SK-N-SH treated with all-trans-retinoic acid at 6 μM for 48 hours (cell line): ENCODE measurements around the gene GANC.

Experiments
- ATAC-seq: fragments of 200-7000 bp; cut with Tn5 transposase; 3 replicates; pipeline ENCODE4 v1.9.1; 2020; ENCODE audit warnings: mild to moderate bottlenecking, moderate library complexity
- ARNTL ChIP-seq: fragments of 450-650 bp; formaldehyde crosslinking; IDR thresholded peaks from 2 replicates; pipeline ENCODE4 v1.5.0; 2020; ENCODE audit warnings: low read depth, mild to moderate bottlenecking, moderate library complexity, borderline replicate concordance
- BACH2 ChIP-seq: fragments of 250-450 bp; sonication (Bioruptor Pico); IDR thresholded peaks from 2 replicates; pipeline ENCODE4 v1.9.0; 2021; ENCODE audit warnings: mild to moderate bottlenecking, borderline replicate concordance
- CSDC2 ChIP-seq: fragments of 250-450 bp; sonication (Bioruptor Pico); IDR thresholded peaks from 2 replicates; pipeline ENCODE4 v1.5.0; 2020; ENCODE audit warnings: mild to moderate bottlenecking, moderate library complexity
- ESRRG ChIP-seq: fragments of 250-450 bp; sonication (Bioruptor Pico); IDR thresholded peaks from 2 replicates; pipeline ENCODE4 v1.6.1; 2021; ENCODE audit warnings: mild to moderate bottlenecking
- GLIS3 ChIP-seq: fragments of 250-450 bp; sonication (Bioruptor Pico); IDR thresholded peaks from 2 replicates; pipeline ENCODE4 v1.5.0; 2020; ENCODE audit warnings: mild to moderate bottlenecking, moderate library complexity
- ISL1 ChIP-seq: fragments of 250-450 bp; sonication (Bioruptor Pico); IDR thresholded peaks from 2 replicates; pipeline ENCODE4 v2.1.2; 2022; ENCODE audit warnings: mild to moderate bottlenecking, moderate library complexity
- OSR1 ChIP-seq: fragments of 250-450 bp; sonication (Bioruptor Pico); IDR thresholded peaks from 2 replicates; pipeline ENCODE4 v1.8.0; 2022; ENCODE audit warnings: moderate library complexity, mild to moderate bottlenecking, inconsistent platforms
- PPARA ChIP-seq: fragments of 250-450 bp; sonication (Bioruptor Pico); IDR thresholded peaks from 2 replicates; pipeline ENCODE4 v1.5.0; 2020; ENCODE audit warnings: mild to moderate bottlenecking, borderline replicate concordance
- RARB ChIP-seq: fragments of 250-450 bp; sonication (Bioruptor Pico); IDR thresholded peaks from 2 replicates; pipeline ENCODE4 v1.8.0; 2021; ENCODE audit warnings: mild to moderate bottlenecking, moderate library complexity
- SNAI2 ChIP-seq: fragments of 250-450 bp; sonication (Bioruptor Pico); IDR thresholded peaks from 2 replicates; pipeline ENCODE4 v1.5.0; 2020; ENCODE audit warnings: mild to moderate bottlenecking, moderate library complexity
- TCF4 ChIP-seq: fragments of 250-450 bp; sonication (Bioruptor Pico); IDR thresholded peaks from 2 replicates; pipeline ENCODE4 v1.8.0; 2021; ENCODE audit warnings: mild to moderate bottlenecking, moderate library complexity, borderline replicate concordance
- ZC3H10 ChIP-seq: fragments of 250-450 bp; sonication (Bioruptor Pico); IDR thresholded peaks from 2 replicates; pipeline ENCODE4 v1.5.1; 2021; ENCODE audit warnings: mild to moderate bottlenecking, moderate library complexity
- ZFP3 ChIP-seq: fragments of 250-450 bp; sonication (Bioruptor Pico); IDR thresholded peaks from 2 replicates; pipeline ENCODE4 v1.5.0; 2020; ENCODE audit warnings: mild to moderate bottlenecking, moderate library complexity
- ZFP30 ChIP-seq: fragments of 450-650 bp; formaldehyde crosslinking; IDR thresholded peaks from 2 replicates; pipeline ENCODE4 v1.5.0; 2022; ENCODE audit warnings: mild to moderate bottlenecking, moderate library complexity
- ZNF565 ChIP-seq: fragments of 450-650 bp; formaldehyde crosslinking; conservative IDR thresholded peaks from 2 replicates; pipeline ENCODE4 v1.5.0; 2020; ENCODE audit warnings: low read depth, mild to moderate bottlenecking, moderate library complexity
- ZNF70 ChIP-seq: fragments of 450-650 bp; formaldehyde crosslinking; IDR thresholded peaks from 2 replicates; pipeline ENCODE4 v1.5.0; 2020; ENCODE audit warnings: mild to moderate bottlenecking, moderate library complexity
- ZNF8 ChIP-seq: fragments of 450-650 bp; formaldehyde crosslinking; IDR thresholded peaks from 2 replicates; pipeline ENCODE4 v1.5.0; 2020; ENCODE audit warnings: mild to moderate bottlenecking, moderate library complexity
- TF ChIP-seq, protein P1 (sequence below): fragments of 250-450 bp; sonication (Bioruptor Pico); IDR thresholded peaks from 2 replicates; pipeline ENCODE4 v1.8.0; 2021; ENCODE audit warnings: low read depth, mild to moderate bottlenecking, moderate library complexity, borderline replicate concordance
- TF ChIP-seq, protein P2 (sequence below): fragments of 250-450 bp; sonication (Bioruptor Pico); IDR thresholded peaks from 2 replicates; pipeline ENCODE4 v1.5.1; 2020; ENCODE audit warnings: low read depth, mild to moderate bottlenecking, moderate library complexity
- TF ChIP-seq, protein P3 (sequence below): fragments of 250-450 bp; sonication (Bioruptor Pico); IDR thresholded peaks from 2 replicates; pipeline ENCODE4 v1.8.0; 2020; ENCODE audit warnings: mild to moderate bottlenecking, moderate library complexity, borderline replicate concordance
- TF ChIP-seq, protein P4 (sequence below): fragments of 250-450 bp; sonication (Bioruptor Pico); IDR thresholded peaks from 2 replicates; pipeline ENCODE4 v1.5.1; 2021; ENCODE audit warnings: mild to moderate bottlenecking, moderate library complexity

The GANC gene

DNA sequence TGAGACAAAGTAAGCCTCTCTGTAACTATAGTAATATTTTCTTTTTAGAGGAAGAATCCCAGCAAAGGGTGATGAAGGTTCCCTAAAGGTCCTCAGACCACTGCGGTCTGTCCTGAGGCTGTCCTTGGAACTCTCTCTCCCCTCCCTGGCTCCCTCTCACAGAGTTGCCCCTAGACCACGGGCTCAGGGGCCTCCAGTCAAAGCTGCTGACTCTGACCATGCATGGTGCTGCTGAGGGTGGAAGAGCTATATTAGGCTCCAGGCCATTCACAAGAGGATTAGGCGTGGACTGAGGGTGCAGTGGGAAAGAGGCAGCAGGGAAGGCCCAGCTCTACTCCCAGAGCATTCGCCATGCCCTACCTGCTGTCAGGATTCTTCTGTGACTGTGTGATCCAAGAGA, 100.9 kb downstream of the GANC start:
- ATAC-seq = no peak
- TF ChIP-seq, protein P1, sequence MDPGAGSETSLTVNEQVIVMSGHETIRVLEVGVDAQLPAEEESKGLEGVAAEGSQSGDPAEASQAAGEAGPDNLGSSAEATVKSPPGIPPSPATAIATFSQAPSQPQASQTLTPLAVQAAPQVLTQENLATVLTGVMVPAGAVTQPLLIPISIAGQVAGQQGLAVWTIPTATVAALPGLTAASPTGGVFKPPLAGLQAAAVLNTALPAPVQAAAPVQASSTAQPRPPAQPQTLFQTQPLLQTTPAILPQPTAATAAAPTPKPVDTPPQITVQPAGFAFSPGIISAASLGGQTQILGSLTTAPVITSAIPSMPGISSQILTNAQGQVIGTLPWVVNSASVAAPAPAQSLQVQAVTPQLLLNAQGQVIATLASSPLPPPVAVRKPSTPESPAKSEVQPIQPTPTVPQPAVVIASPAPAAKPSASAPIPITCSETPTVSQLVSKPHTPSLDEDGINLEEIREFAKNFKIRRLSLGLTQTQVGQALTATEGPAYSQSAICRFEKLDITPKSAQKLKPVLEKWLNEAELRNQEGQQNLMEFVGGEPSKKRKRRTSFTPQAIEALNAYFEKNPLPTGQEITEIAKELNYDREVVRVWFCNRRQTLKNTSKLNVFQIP (CRISPR knock-in tag) = no peak
- TF ChIP-seq BACH2 (CRISPR knock-in tag) = no peak
- TF ChIP-seq RARB (CRISPR knock-in tag) = no peak
- TF ChIP-seq ARNTL (CRISPR knock-in tag) = no peak
- TF ChIP-seq OSR1 (CRISPR knock-in tag) = no peak
- TF ChIP-seq ZNF565 (CRISPR knock-in tag) = no peak
- TF ChIP-seq, all 23 proteins: peak for 0

DNA sequence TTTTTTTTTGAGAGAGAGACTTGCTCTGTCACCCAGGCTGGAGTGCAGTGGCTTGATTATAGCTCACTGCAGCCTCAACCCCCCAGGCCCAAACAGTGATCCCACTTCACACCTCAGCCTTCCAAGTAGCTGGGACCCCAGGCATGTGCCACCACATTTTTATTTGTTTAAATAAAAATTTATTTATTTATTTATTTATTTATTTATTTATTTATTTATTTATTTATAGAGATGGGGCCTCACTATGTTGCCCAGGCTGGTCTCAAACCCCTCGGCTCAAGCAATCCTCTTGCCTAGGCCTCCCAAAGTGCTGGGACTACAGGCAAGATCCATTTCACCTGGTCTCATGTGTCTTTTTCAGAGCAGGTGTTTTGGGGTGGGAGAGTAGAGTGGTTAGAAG, 101.8 kb downstream of the GANC start:
- no peak for TF ChIP-seq PPARA
- TF ChIP-seq ARNTL (CRISPR knock-in tag) = no peak
- no peak for TF ChIP-seq BACH2 (CRISPR knock-in tag)
- TF ChIP-seq ZNF70 (CRISPR knock-in tag) = no peak
- TF ChIP-seq, protein P2, sequence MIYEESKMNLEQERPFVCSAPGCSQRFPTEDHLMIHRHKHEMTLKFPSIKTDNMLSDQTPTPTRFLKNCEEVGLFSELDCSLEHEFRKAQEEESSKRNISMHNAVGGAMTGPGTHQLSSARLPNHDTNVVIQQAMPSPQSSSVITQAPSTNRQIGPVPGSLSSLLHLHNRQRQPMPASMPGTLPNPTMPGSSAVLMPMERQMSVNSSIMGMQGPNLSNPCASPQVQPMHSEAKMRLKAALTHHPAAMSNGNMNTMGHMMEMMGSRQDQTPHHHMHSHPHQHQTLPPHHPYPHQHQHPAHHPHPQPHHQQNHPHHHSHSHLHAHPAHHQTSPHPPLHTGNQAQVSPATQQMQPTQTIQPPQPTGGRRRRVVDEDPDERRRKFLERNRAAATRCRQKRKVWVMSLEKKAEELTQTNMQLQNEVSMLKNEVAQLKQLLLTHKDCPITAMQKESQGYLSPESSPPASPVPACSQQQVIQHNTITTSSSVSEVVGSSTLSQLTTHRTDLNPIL (CRISPR knock-in tag) = no peak
- TF ChIP-seq ESRRG (CRISPR knock-in tag) = no peak
- no peak for TF ChIP-seq SNAI2 (CRISPR knock-in tag)
- no peak for TF ChIP-seq TCF4 (CRISPR knock-in tag)
- TF ChIP-seq ZNF565 (CRISPR knock-in tag) = no peak
- TF ChIP-seq ZC3H10 (CRISPR knock-in tag) = no peak
- TF ChIP-seq OSR1 (CRISPR knock-in tag) = no peak
- no peak for TF ChIP-seq ZFP3 (CRISPR knock-in tag)
- no peak for TF ChIP-seq ZNF8 (CRISPR knock-in tag)
- TF ChIP-seq, all 23 proteins: peak for 0
- ATAC-seq = no peak

DNA sequence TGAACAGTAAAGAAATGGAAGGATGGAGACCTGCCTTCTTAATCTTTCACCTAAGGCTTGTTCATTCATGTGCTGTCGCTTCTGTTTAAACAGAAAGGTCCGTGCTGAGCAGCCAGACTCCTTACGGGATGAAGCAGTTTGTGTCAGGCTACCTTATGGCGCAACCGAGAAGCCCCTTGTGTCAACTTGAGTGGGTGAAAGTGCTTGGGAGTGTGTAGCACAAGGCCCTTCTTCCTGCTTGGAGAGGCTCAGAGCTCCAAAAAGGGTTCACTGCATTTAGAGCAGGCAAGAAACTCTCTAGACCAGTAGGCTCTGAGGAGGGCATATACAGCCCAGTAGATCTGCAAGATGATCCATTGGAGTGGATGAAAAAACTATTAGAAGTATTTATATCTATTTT, 102.3 kb downstream of the GANC start:
- no peak for ATAC-seq
- TF ChIP-seq, protein P3, sequence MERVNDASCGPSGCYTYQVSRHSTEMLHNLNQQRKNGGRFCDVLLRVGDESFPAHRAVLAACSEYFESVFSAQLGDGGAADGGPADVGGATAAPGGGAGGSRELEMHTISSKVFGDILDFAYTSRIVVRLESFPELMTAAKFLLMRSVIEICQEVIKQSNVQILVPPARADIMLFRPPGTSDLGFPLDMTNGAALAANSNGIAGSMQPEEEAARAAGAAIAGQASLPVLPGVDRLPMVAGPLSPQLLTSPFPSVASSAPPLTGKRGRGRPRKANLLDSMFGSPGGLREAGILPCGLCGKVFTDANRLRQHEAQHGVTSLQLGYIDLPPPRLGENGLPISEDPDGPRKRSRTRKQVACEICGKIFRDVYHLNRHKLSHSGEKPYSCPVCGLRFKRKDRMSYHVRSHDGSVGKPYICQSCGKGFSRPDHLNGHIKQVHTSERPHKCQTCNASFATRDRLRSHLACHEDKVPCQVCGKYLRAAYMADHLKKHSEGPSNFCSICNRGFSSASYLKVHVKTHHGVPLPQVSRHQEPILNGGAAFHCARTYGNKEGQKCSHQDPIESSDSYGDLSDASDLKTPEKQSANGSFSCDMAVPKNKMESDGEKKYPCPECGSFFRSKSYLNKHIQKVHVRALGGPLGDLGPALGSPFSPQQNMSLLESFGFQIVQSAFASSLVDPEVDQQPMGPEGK = no peak
- TF ChIP-seq ISL1 (CRISPR knock-in tag) = no peak
- no peak for TF ChIP-seq RARB (CRISPR knock-in tag)
- TF ChIP-seq ZNF70 (CRISPR knock-in tag) = no peak
- TF ChIP-seq BACH2 (CRISPR knock-in tag) = no peak
- no peak for TF ChIP-seq ESRRG (CRISPR knock-in tag)
- no peak for TF ChIP-seq PPARA
- TF ChIP-seq CSDC2 (CRISPR knock-in tag) = no peak
- TF ChIP-seq OSR1 (CRISPR knock-in tag) = no peak
- no peak for TF ChIP-seq ZFP30 (CRISPR knock-in tag)
- TF ChIP-seq, protein P1 (CRISPR knock-in tag) = no peak

DNA sequence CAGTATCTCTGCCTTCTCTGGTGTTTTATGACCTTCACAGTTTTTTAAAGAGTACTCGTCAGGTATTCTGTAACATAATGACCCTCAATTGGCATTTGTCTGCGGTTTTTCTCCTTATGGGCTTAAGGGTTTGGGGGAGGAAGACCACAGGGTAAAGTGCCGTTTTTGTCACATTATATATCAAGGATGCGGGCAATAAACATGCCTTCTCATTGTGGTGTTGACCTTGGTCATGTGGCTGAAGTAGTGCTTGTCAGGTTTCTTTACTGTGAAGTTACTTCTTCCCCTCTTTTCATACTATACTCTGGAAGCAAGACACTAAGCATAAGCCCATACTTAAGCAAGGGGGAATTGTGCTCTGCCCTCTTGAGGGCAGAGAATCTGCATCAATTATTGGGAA, 102.9 kb downstream of the GANC start:
- TF ChIP-seq ZFP3 (CRISPR knock-in tag) = no peak
- no peak for TF ChIP-seq ZFP30 (CRISPR knock-in tag)
- TF ChIP-seq, protein P1 (CRISPR knock-in tag) = no peak
- TF ChIP-seq, protein P4, sequence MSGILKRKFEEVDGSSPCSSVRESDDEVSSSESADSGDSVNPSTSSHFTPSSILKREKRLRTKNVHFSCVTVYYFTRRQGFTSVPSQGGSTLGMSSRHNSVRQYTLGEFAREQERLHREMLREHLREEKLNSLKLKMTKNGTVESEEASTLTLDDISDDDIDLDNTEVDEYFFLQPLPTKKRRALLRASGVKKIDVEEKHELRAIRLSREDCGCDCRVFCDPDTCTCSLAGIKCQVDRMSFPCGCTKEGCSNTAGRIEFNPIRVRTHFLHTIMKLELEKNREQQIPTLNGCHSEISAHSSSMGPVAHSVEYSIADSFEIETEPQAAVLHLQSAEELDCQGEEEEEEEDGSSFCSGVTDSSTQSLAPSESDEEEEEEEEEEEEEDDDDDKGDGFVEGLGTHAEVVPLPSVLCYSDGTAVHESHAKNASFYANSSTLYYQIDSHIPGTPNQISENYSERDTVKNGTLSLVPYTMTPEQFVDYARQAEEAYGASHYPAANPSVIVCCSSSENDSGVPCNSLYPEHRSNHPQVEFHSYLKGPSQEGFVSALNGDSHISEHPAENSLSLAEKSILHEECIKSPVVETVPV (CRISPR knock-in tag) = no peak
- no peak for TF ChIP-seq BACH2 (CRISPR knock-in tag)
- TF ChIP-seq ARNTL (CRISPR knock-in tag) = no peak
- no peak for TF ChIP-seq TCF4 (CRISPR knock-in tag)
- no peak for TF ChIP-seq GLIS3
- no peak for TF ChIP-seq ZNF565 (CRISPR knock-in tag)
- TF ChIP-seq ZC3H10 (CRISPR knock-in tag) = no peak
- TF ChIP-seq ZNF8 (CRISPR knock-in tag) = no peak
- ATAC-seq = no peak
